ENCODE data around the gene KLRF1. TPM values are rescaled to one million over a fixed set of nuclear protein-coding genes. Genes with fewer than 3 reads are reported as not detected.

The KLRF1 gene
- total and polyA plus RNA-seq, 12 donors = 0.19 to 2.3 (median 0.40) TPM; not detected in 6

DNA sequence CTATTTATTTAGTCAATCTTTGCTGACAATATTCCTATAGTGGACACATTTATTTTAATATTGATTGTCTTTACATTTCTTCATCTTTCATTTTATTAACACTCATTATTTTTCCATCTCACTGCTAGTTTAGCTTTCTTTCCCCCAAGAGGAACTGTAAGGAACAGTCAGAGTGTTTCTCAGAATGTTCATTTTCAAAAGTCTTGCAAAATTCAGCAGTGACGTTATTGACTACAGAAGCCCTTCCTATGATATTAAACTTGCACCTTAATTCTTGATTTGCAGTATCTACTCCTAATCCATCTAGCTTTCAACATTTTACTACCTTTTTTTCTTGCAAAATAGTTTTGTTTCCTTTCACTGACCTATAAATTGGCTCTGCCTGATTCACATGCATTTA lies 28.9 kb downstream of the KLRF1 start:
- 83 to 89% methylated on average over 1 of the region's 1 CpG for WGBS, 2 donors
- intact Hi-C loops (cut with DNase I) = no loop called here
- ATAC-seq = no peak
- H3K27me3 ChIP-seq = no peaks in the 10 kb centered on the region
- no peaks in the 10 kb centered on the region for H3K9me3 ChIP-seq
- peaks cover 0 to 32% (median 0%) of the 10 kb centered on the region in 9 donors for H3K4me1 ChIP-seq
- no peak overlapping the region for H3K4me3 ChIP-seq
- TF ChIP-seq, protein P1, sequence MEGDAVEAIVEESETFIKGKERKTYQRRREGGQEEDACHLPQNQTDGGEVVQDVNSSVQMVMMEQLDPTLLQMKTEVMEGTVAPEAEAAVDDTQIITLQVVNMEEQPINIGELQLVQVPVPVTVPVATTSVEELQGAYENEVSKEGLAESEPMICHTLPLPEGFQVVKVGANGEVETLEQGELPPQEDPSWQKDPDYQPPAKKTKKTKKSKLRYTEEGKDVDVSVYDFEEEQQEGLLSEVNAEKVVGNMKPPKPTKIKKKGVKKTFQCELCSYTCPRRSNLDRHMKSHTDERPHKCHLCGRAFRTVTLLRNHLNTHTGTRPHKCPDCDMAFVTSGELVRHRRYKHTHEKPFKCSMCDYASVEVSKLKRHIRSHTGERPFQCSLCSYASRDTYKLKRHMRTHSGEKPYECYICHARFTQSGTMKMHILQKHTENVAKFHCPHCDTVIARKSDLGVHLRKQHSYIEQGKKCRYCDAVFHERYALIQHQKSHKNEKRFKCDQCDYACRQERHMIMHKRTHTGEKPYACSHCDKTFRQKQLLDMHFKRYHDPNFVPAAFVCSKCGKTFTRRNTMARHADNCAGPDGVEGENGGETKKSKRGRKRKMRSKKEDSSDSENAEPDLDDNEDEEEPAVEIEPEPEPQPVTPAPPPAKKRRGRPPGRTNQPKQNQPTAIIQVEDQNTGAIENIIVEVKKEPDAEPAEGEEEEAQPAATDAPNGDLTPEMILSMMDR (IDR thresholded peaks at IDR 0.05) = no peak
- no peak for DNase-seq
- peaks cover 0 to 66% (median 8%) of the 10 kb centered on the region in 9 donors for H3K36me3 ChIP-seq
- no peak overlapping the region for H3K27ac ChIP-seq

DNA sequence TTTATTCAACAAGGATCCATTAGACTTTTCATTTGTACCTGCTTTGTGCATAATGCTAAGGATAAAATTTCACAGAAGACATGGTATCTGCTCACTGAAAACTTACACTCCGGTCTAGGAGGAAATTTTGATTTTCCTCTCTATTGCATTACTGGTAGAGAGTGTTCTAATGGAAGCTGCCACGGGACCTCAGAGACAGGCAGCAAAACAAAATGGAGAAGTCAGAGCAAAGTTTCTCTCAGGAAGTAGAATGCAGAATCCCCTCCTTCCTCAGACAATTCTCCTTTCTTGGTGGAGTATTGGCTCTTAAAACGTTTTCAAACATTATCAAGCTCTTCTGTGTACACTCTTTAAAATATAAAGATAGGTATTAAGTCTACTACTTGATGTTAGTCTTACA lies 29.6 kb downstream of the KLRF1 start:
- no peak for DNase-seq
- 65 to 70% methylated on average over 3 of the region's 3 CpGs for WGBS, 2 donors
- no peak for ATAC-seq
- Histone ChIP-seq H3K27me3 (no peaks in the 10 kb centered on the region), H3K9me3 (no peaks in the 10 kb centered on the region), H3K4me3 (no peak overlapping the region), H3K36me3 (peaks cover 0 to 65% (median 8%) of the 10 kb centered on the region in 9 donors), H3K4me1 (peaks cover 0 to 34% (median 0%) of the 10 kb centered on the region in 9 donors), H3K27ac (peak overlapping the region in 1 of 10 donors; percentile 31)
- intact Hi-C loops (cut with DNase I) = no loop called here
- TF ChIP-seq, protein P1 (IDR thresholded peaks at IDR 0.05) = no peak

DNA sequence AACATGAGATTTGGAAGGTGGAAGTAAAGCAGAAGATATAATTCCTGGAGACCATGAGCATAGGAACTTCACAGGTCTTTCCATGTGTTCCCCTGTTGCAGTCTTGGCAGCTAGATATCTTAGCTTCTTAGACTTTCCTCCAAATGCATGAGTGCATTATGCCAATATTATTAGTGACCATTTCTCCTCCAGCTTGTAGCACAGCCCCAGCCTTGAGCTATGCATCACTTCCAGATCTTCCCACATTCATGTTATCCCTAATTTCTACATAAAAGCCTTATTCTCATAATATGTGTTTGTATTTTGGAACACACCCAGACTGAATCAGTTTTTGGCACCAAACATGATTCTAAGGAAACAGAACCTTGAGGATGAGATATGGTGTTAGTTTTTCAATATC lies 30.9 kb downstream of the KLRF1 start:
- DNase-seq (no peak), ATAC-seq (no peak)
- peaks cover 0 to 8% (median 0%) of the 10 kb centered on the region in 11 donors for H3K9me3 ChIP-seq
- H3K27me3 ChIP-seq = no peaks in the 10 kb centered on the region
- H3K4me3 ChIP-seq = no peak overlapping the region
- H3K36me3 ChIP-seq = peaks cover 0 to 57% (median 3%) of the 10 kb centered on the region in 9 donors
- no peak overlapping the region for H3K27ac ChIP-seq
- intact Hi-C loops (cut with DNase I) = no loop called here
- peaks cover 0 to 34% (median 0%) of the 10 kb centered on the region in 9 donors for H3K4me1 ChIP-seq
- TF ChIP-seq, protein P1 (IDR thresholded peaks at IDR 0.05) = no peak

DNA sequence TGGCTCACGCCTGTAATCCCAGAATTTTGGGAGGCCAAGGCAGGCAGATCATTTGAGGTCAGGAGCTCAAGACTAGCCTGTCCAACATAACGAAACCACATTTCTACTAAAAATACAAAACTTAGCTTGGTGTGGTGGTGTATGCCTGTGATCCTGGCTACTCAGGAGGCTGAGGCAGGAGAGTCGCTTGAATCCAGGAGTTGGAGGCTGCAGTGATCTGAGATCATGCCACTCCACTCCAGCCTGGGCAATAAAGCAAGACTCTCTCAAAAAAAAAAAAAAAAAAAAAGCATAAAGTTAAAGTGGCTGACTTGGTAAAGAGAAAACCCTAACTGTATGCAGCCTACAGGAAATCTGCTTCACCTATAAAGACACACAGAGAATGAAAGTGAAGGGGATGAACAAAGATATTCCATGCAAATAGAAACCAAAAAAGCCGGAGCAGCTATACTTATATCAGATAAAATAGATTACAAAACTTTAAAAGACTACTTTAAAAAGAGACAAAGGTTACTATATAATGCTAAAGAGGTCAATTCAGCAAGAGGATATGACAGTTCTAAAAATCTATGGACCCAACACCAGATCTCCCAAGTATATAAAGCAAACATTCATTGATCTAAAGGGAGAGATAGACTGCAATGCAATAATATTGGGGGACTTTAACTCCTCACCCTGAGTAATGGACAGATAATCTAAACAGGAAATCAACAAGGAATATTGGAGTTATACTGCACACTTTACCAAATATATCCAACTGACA lies 37.8 kb downstream of the KLRF1 start:
- H3K4me3 ChIP-seq = peak overlapping the region in 7 of 10 donors; percentile 6 to 66 (median 59)
- DNase-seq (no peak), ATAC-seq (no peak)
- peaks cover 0 to 20% (median 0%) of the 10 kb centered on the region in 9 donors for H3K4me1 ChIP-seq
- WGBS, 2 donors = 62 to 75% methylated on average over 4 of the region's 4 CpGs
- H3K36me3 ChIP-seq = peaks cover 0 to 8% (median 0%) of the 10 kb centered on the region in 9 donors
- peaks cover 0 to 24% (median 7%) of the 10 kb centered on the region in 11 donors for H3K9me3 ChIP-seq
- intact Hi-C loops (cut with DNase I) = loop anchor here in 2 of 10 donors (5.0 to 10.0 kb wide), 2 partner anchors 118 to 210 kb away; no protein-coding TSS in a partner anchor
- TF ChIP-seq, protein P1 (IDR thresholded peaks at IDR 0.05) = no peak
- no peaks in the 10 kb centered on the region for H3K27me3 ChIP-seq
- peak overlapping the region in 5 of 10 donors; percentile 28 to 96 (median 87) for H3K27ac ChIP-seq

Data from heart right ventricle (tissue), 16 donors.